GM12878 (cell line): ENCODE results near the gene HOXD1. TPM values are rescaled to one million over a fixed set of nuclear protein-coding genes. Genes with fewer than 3 reads are reported as not detected.

Source experiments
- ASH2L ChIP-seq: fragments of 300-600, 200-600 bp; sonication (generic); IDR thresholded peaks from 2 replicates; pipeline ENCODE4 v1.6.1; 2017; ENCODE audit warnings: low read depth, mild to moderate bottlenecking, borderline replicate concordance
- FOXM1 ChIP-seq: IDR thresholded peaks from 2 replicates; pipeline ENCODE4 v1.6.1; 2012; ENCODE audit warnings: low read depth, mild to moderate bottlenecking, inconsistent platforms, low read length, moderate library complexity
- MTA3 ChIP-seq: IDR thresholded peaks from 2 replicates; pipeline ENCODE4 v1.6.1; 2012; ENCODE audit warnings: low read length, inconsistent platforms, borderline replicate concordance
- NFYB ChIP-seq: IDR thresholded peaks from 2 replicates; pipeline ENCODE4 v1.6.1; 2011; ENCODE audit warnings: low read depth, mild to moderate bottlenecking, low read length, improper control_type of control experiment, moderate library complexity; ENCODE audit not compliant: insufficient read depth
- NR2C2 ChIP-seq: IDR thresholded peaks from 2 replicates; pipeline ENCODE4 v1.6.1; 2011; ENCODE audit warnings: borderline replicate concordance, low read depth; ENCODE audit not compliant: control insufficient read depth, insufficient read length
- SIX5 ChIP-seq: IDR thresholded peaks from 2 replicates; pipeline ENCODE4 v1.6.1; 2011; ENCODE audit warnings: mild to moderate bottlenecking, low read depth, low read length, moderate library complexity; ENCODE audit not compliant: severe bottlenecking
- TCF12 ChIP-seq: IDR thresholded peaks from 2 replicates; pipeline ENCODE4 v1.6.1; 2011; ENCODE audit warnings: low read depth, mild to moderate bottlenecking, low read length
- ZNF687 ChIP-seq: fragments of 450-650 bp; IDR thresholded peaks from 2 replicates; pipeline ENCODE4 v1.6.1; 2017; ENCODE audit warnings: mild to moderate bottlenecking, moderate library complexity
- ZZZ3 ChIP-seq: IDR thresholded peaks from 2 replicates; pipeline ENCODE4 v1.6.1; 2011; ENCODE audit warnings: low read depth; ENCODE audit not compliant: control insufficient read depth, insufficient read length
- polyA plus RNA-seq, 11 experiments: library from polyadenylated mRNA; depleted of rRNA in 4 of 11; unstranded in 6 of 11; stranded (reverse) in 5 of 11; fragments of >200 nt; fragmentation: Nextera tagmentation in 4 of 11; fragmentation: Illumina TruSeq in 1 of 11; extraction: Ambion mirVana in 4 of 11; extraction: Trizol in 1 of 11; gene quantifications; 1 replicate in 1 of 11; 2 replicates in 10 of 11; pipeline versions ENCODE4 v1.2.1 to v1.2.3, GENCODE V29; 2011 to 2016; ENCODE audit warnings: inconsistent platforms in 2 of 11, missing spikeins in 2 of 11, low read depth in 1 of 11
- total RNA-seq, 4 experiments: library from RNA; depleted of rRNA in 3 of 4; stranded (reverse); fragments of >200 nt in 3 of 4; fragmentation: Illumina TruSeq in 1 of 4; extraction: Trizol in 1 of 4; gene quantifications; 2 replicates each; pipeline versions ENCODE4 v1.2.1 to v1.2.3, GENCODE V29; 2013 to 2021
- TF ChIP-seq, protein P1 (sequence below): IDR thresholded peaks from 2 replicates; pipeline ENCODE4 v1.6.1; 2012; ENCODE audit warnings: low read depth, low read length, improper control_type of control experiment

The HOXD1 gene
- total and polyA plus RNA-seq, 10 of the 15 experiments (the other 5 are each of a cell fraction or from before 2014, with no cell fraction given), result not detected

DNA sequence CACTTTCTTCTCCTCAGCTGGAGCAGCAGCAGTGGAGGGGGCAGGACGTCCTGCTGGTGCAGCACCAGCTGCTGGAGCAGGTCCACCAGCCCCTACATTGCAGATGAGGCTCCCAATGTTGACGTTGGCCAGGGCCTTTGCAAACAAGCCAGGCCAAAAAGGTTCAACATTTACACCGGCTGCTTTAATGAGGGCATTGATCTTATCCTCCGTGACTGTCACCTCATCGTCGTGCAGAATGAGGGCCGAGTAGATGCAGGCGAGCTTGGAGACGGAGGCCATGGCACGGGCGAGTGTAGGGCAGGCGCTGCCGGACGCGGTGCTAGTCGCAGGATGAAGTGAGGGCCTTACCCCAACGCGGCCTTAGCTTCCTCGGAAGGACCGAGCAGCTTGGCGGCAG, 12.5 kb downstream of the HOXD1 start (continued):
- no peak for TF ChIP-seq ZNF687
- TF ChIP-seq MTA3, result no peak
- no peak for TF ChIP-seq ASH2L
- no peak for TF ChIP-seq NFYB
- TF ChIP-seq, protein P1, sequence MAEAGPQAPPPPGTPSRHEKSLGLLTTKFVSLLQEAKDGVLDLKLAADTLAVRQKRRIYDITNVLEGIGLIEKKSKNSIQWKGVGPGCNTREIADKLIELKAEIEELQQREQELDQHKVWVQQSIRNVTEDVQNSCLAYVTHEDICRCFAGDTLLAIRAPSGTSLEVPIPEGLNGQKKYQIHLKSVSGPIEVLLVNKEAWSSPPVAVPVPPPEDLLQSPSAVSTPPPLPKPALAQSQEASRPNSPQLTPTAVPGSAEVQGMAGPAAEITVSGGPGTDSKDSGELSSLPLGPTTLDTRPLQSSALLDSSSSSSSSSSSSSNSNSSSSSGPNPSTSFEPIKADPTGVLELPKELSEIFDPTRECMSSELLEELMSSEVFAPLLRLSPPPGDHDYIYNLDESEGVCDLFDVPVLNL, result no peak
- no peak for TF ChIP-seq SIX5
- TF ChIP-seq TCF12, result no peak
- no peak for TF ChIP-seq ZZZ3
- no peak for TF ChIP-seq FOXM1
- TF ChIP-seq NR2C2, result no peak
- TF ChIP-seq, all 136 proteins: peak for 0
